ENCODE measurements around the gene SCAMP4. TPM values are rescaled to one million over a fixed set of nuclear protein-coding genes. Genes with fewer than 3 reads are reported as not detected.
A peak's percentile ranks its signal among the peaks of the same experiment; 100 is the strongest.

Gene SCAMP4
- total and polyA plus RNA-seq, 2 of the 13 experiments (the other 11 are each of a cell fraction or from before 2014, with no cell fraction given) = 10.7 to 13.7 TPM

GRCh38 chr19:1907563-1908363, 2.6 kb downstream of the SCAMP4 start (continued):
- no peak for TF ChIP-seq ZFP36L2 (CRISPR knock-in tag; IDR thresholded peaks at IDR 0.05)
- TF ChIP-seq SRSF1 (optimal IDR thresholded peaks at IDR 0.05; ENCODE audit: low read depth, low read length) = peak; percentile 47
- TF ChIP-seq MAFK (conservative IDR thresholded peaks at IDR 0.05 in 1 of 2, IDR thresholded peaks at IDR 0.05 in 1 of 2; ENCODE audit: low read length in 2 of 2) = no peak
- no peak for TF ChIP-seq ZNF280D (CRISPR knock-in tag; IDR thresholded peaks at IDR 0.05)
- no peak for TF ChIP-seq NKX3-1 (CRISPR knock-in tag; IDR thresholded peaks at IDR 0.05)
- TF ChIP-seq ZMYM4 (CRISPR knock-in tag; IDR thresholded peaks at IDR 0.05) = peak; percentile 50; the same call in 1 of the 2 replicates
- TF ChIP-seq SOX5 (CRISPR knock-in tag; IDR thresholded peaks at IDR 0.05; ENCODE audit: borderline replicate concordance) = no peak
- TF ChIP-seq TMF1 (CRISPR knock-in tag; IDR thresholded peaks at IDR 0.05; ENCODE audit: low read depth) = no peak
- no peak for TF ChIP-seq POLR2AphosphoS2 (IDR thresholded peaks at IDR 0.05; ENCODE audit: low read depth, low read length)
- TF ChIP-seq ZNF280B (CRISPR knock-in tag; IDR thresholded peaks at IDR 0.05; ENCODE audit: borderline replicate concordance) = peak; percentile 50; the same call in 1 of the 2 replicates
- no peak for TF ChIP-seq ZBTB26 (CRISPR knock-in tag; IDR thresholded peaks at IDR 0.05; ENCODE audit: borderline replicate concordance)
- peak; percentile 21; the same call in 1 of the 2 replicates for TF ChIP-seq ZSCAN21 (CRISPR knock-in tag; IDR thresholded peaks at IDR 0.05; ENCODE audit: borderline replicate concordance)
- TF ChIP-seq ZNF20 (CRISPR knock-in tag; IDR thresholded peaks at IDR 0.05) = no peak
- no peak for TF ChIP-seq ETS1 (CRISPR knock-in tag; IDR thresholded peaks at IDR 0.05)

Measured in HepG2 (cell line).